IMR-90 (cell line): ENCODE results near the gene MAST3. TPM values are rescaled to one million over a fixed set of nuclear protein-coding genes. Genes with fewer than 3 reads are reported as not detected.

Source experiments
- ATAC-seq: fragments of 200-7000 bp; cut with Tn5 transposase; 2 replicates; pipeline ENCODE4 v1.9.1; 2020; ENCODE audit warnings: low read depth, mild to moderate bottlenecking, moderate library complexity
- BruUV-seq: library from RNA; stranded (reverse); fragments of 400-500 nt; replicated peaks from 2 replicates; lab custom pipeline; 2021; lab: Mats Ljungman, UMichigan
- CTCF ChIA-PET: fragments of 300-600 bp; formaldehyde crosslinking; extraction: SDS; loops from one replicate; lab custom pipeline; 2021; ENCODE audit warnings: antibody characterized with exemption; lab: Yijun Ruan, JAX
- POLR2A ChIA-PET: fragments of 300-600 bp; sonication (Branson Sonifier 250); formaldehyde crosslinking; loops from one replicate; lab custom pipeline; 2022; ENCODE audit warnings: antibody characterized with exemption; ENCODE audit not compliant: unreplicated experiment; lab: Charles Lee
- DNase-seq: peaks from one replicate; pipeline ENCODE4 v3.0.0; 2013
- H2AFZ ChIP-seq: replicated peaks from 2 replicates; pipeline ENCODE3; 2013; ENCODE audit warnings: low read length, mild to moderate bottlenecking; ENCODE audit not compliant: poor library complexity
- H2AK5ac ChIP-seq: 2 replicates; pipeline ENCODE4 v1.6.1; 2013; ENCODE audit warnings: low read depth, low read length, inconsistent platforms
- H2AK9ac ChIP-seq: replicated peaks from 2 replicates; pipeline ENCODE3; 2013; ENCODE audit warnings: mild to moderate bottlenecking, low read depth, low read length, moderate library complexity; ENCODE audit not compliant: poor library complexity
- H2BK120ac ChIP-seq: 2 replicates; pipeline ENCODE4 v1.6.1; 2013; ENCODE audit warnings: low read depth, low read length, inconsistent platforms
- H2BK15ac ChIP-seq: 3 replicates; pipeline ENCODE4 v1.6.1; 2013; ENCODE audit warnings: low read depth, low read length, inconsistent platforms
- H2BK20ac ChIP-seq: 2 replicates; pipeline ENCODE4 v1.6.1; 2013; ENCODE audit warnings: low read depth, mild to moderate bottlenecking, inconsistent platforms, low read length, moderate library complexity
- H2BK5ac ChIP-seq: 2 replicates; pipeline ENCODE4 v1.6.1; 2013; ENCODE audit warnings: mild to moderate bottlenecking, low read depth, low read length, inconsistent platforms; ENCODE audit not compliant: poor library complexity, severe bottlenecking
- H3K14ac ChIP-seq: replicated peaks from 2 replicates; pipeline ENCODE4 v1.6.1; 2013; ENCODE audit warnings: low read depth, low read length, inconsistent platforms
- H3K18ac ChIP-seq: 2 replicates; pipeline ENCODE4 v1.6.1; 2013; ENCODE audit warnings: low read depth, low read length, control low read depth
- H3K23ac ChIP-seq: 2 replicates; pipeline ENCODE4 v1.6.1; 2013; ENCODE audit warnings: low read depth, low read length, inconsistent platforms
- H3K27ac ChIP-seq: 2 replicates; pipeline ENCODE4 v1.5.1; 2013; ENCODE audit warnings: mild to moderate bottlenecking, control low read depth, low read length; ENCODE audit not compliant: insufficient read depth
- H3K27me3 ChIP-seq: 2 replicates; pipeline ENCODE4 v1.6.1; 2013; ENCODE audit warnings: low read length; ENCODE audit not compliant: control insufficient read depth, insufficient read depth
- H3K36me3 ChIP-seq: 2 replicates; pipeline ENCODE4 v1.6.1; 2013; ENCODE audit warnings: low read length, mixed read lengths; ENCODE audit not compliant: control insufficient read depth, insufficient read depth
- H3K4ac ChIP-seq: 2 replicates; pipeline ENCODE4 v1.6.1; 2013; ENCODE audit warnings: low read depth, low read length, inconsistent platforms
- H3K4me1 ChIP-seq: 2 replicates; pipeline ENCODE4 v1.6.1; 2013; ENCODE audit warnings: low read length, mixed read lengths; ENCODE audit not compliant: control insufficient read depth, insufficient read depth
- H3K4me2 ChIP-seq: 2 replicates; pipeline ENCODE4 v1.6.1; 2013; ENCODE audit warnings: low read depth, mild to moderate bottlenecking, control low read depth, low read length, moderate library complexity
- H3K4me3 ChIP-seq: 2 replicates; pipeline ENCODE4 v1.5.1; 2013; ENCODE audit warnings: low read depth, mild to moderate bottlenecking, control low read depth, low read length, moderate library complexity; ENCODE audit not compliant: insufficient read depth
- H3K56ac ChIP-seq: 2 replicates; pipeline ENCODE4 v1.6.1; 2013; ENCODE audit warnings: low read length, inconsistent platforms; ENCODE audit not compliant: insufficient read depth; ENCODE audit errors: extremely low read depth
- H3K79me1 ChIP-seq, 2 experiments: 2 replicates each; pipeline ENCODE4 v1.6.1; 2013; ENCODE audit warnings: low read length in 2 of 2, inconsistent platforms in 1 of 2, low read depth in 1 of 2
- H3K9ac ChIP-seq: 2 replicates; pipeline ENCODE4 v1.6.1; 2013; ENCODE audit warnings: low read depth, low read length, control low read depth
- H3K9me1 ChIP-seq: 2 replicates; pipeline ENCODE4 v1.6.1; 2013; ENCODE audit warnings: low read length, inconsistent platforms; ENCODE audit not compliant: insufficient read depth
- H3K9me3 ChIP-seq: 2 replicates; pipeline ENCODE4 v1.6.1; 2013; ENCODE audit warnings: low read length; ENCODE audit not compliant: control insufficient read depth, insufficient read depth
- H4K20me1 ChIP-seq: 2 replicates; pipeline ENCODE4 v1.6.1; 2013; ENCODE audit warnings: low read length, inconsistent platforms; ENCODE audit not compliant: insufficient read depth
- H4K5ac ChIP-seq: 2 replicates; pipeline ENCODE4 v1.6.1; 2013; ENCODE audit warnings: mild to moderate bottlenecking, low read depth, low read length, control low read depth
- H4K8ac ChIP-seq, 2 experiments: 2 replicates each; pipeline ENCODE4 v1.6.1; 2013; ENCODE audit warnings: low read depth in 2 of 2, low read length in 2 of 2, control low read depth in 1 of 2, inconsistent platforms in 1 of 2
- H4K91ac ChIP-seq: 2 replicates; pipeline ENCODE4 v1.6.1; 2013; ENCODE audit warnings: low read depth, low read length, inconsistent platforms; ENCODE audit not compliant: insufficient read depth
- BHLHE40 ChIP-seq: fragments of 150-350 bp; IDR thresholded peaks from 2 replicates; pipeline ENCODE4 v1.6.1; 2016; ENCODE audit warnings: mild to moderate bottlenecking, low read depth, low read length
- CEBPB ChIP-seq: IDR thresholded peaks from 2 replicates; pipeline ENCODE4 v1.6.1; 2012; ENCODE audit warnings: low read depth, low read length, improper control_type of control experiment
- CHD1 ChIP-seq: IDR thresholded peaks from 2 replicates; pipeline ENCODE4 v1.6.1; 2012; ENCODE audit warnings: low read depth, low read length, improper control_type of control experiment
- CTCF ChIP-seq: conservative IDR thresholded peaks from 2 replicates; pipeline ENCODE4 v1.5.1; 2012; ENCODE audit warnings: mild to moderate bottlenecking, low read depth, low read length, improper control_type of control experiment
- ELK1 ChIP-seq: fragments of 150-350 bp; IDR thresholded peaks from 2 replicates; pipeline ENCODE4 v1.6.1; 2016; ENCODE audit warnings: low read depth, mild to moderate bottlenecking, low read length, moderate library complexity, borderline replicate concordance
- FOS ChIP-seq: fragments of 150-350 bp; IDR thresholded peaks from 2 replicates; pipeline ENCODE4 v1.6.1; 2016; ENCODE audit warnings: low read depth, low read length
- MAFK ChIP-seq: IDR thresholded peaks from 2 replicates; pipeline ENCODE4 v1.6.1; 2012; ENCODE audit warnings: low read depth, low read length, improper control_type of control experiment
- MXI1 ChIP-seq: IDR thresholded peaks from 2 replicates; pipeline ENCODE4 v1.6.1; 2012; ENCODE audit warnings: low read depth, mild to moderate bottlenecking, low read length, moderate library complexity, borderline replicate concordance
- NFE2L2 ChIP-seq: fragments of 150-350 bp; IDR thresholded peaks from 2 replicates; pipeline ENCODE4 v1.6.1; 2016; ENCODE audit warnings: low read depth, mild to moderate bottlenecking, low read length
- POLR2A ChIP-seq: IDR thresholded peaks from 2 replicates; pipeline ENCODE4 v1.6.1; 2012; ENCODE audit warnings: mild to moderate bottlenecking, low read depth, low read length
- RCOR1 ChIP-seq: IDR thresholded peaks from 2 replicates; pipeline ENCODE4 v1.6.1; 2012; ENCODE audit warnings: mild to moderate bottlenecking, low read length, improper control_type of control experiment; ENCODE audit not compliant: insufficient replicate concordance
- SMC3 ChIP-seq: fragments of 150-350 bp; IDR thresholded peaks from 2 replicates; pipeline ENCODE4 v1.6.1; 2016; ENCODE audit warnings: low read depth, mild to moderate bottlenecking, antibody characterized with exemption, low read length, moderate library complexity
- USF2 ChIP-seq: fragments of 150-350 bp; IDR thresholded peaks from 2 replicates; pipeline ENCODE4 v1.6.1; 2017; ENCODE audit warnings: mild to moderate bottlenecking, antibody characterized with exemption, low read length, low read depth
- WGBS, 2 experiments: methylation state at CpG; one replicate each; pipeline versions ENCODE4 v1.1.5 to v1.1.7; 2013; ENCODE audit warnings: missing lambda C conversion rate in 2 of 2; ENCODE audit not compliant: insufficient read length in 1 of 2; ENCODE audit errors: extremely low coverage in 2 of 2; 5-methylcytosine and 5-hydroxymethylcytosine counted together
- dilution Hi-C: fragments of 300-500 bp; cut with HindIII; formaldehyde crosslinking; loops from one replicate; pipeline ENCODE4 v1.14.3; 2018; ENCODE audit warnings: low sequenced_read_pairs; ENCODE audit not compliant: unreplicated experiment
- in situ Hi-C: fragments of 300-500 bp; cut with MboI; formaldehyde crosslinking; loops from 3 replicates; pipeline ENCODE4 v1.14.3; 2019; ENCODE audit warnings: low sequenced_read_pairs, inconsistent platforms, mixed read lengths
- intact Hi-C: fragments of 100-400 bp; cut with micrococcal nuclease; formaldehyde crosslinking; loops from 2 replicates; pipeline ENCODE4 v1.10.0; 2022
- polyA plus RNA-seq, 3 experiments: library from polyadenylated mRNA; depleted of rRNA; stranded (reverse); fragments of >200 nt; gene quantifications; 2 replicates each; pipeline ENCODE4 v1.2.3, GENCODE V29; 2012; ENCODE audit warnings: low replicate concordance in 1 of 3
- total RNA-seq: library from RNA; depleted of rRNA; stranded (reverse); fragments of >200 nt; gene quantifications from 2 replicates; pipeline ENCODE4 v1.2.3, GENCODE V29; 2012

Gene MAST3
- total and polyA plus RNA-seq, 2 of the 4 experiments (the other 2 are of a cell fraction): 1.3 to 4.3 TPM

- Histone ChIP-seq H4K8ac (peak overlapping the region; percentile 55 to 90; a peak in 3 of 4 replicates), H4K91ac (peak overlapping the region; percentile 58; the same call in 1 of the 2 replicates), H3K27me3 (no peaks in the 10 kb centered on the region), H3K4me3 (no peak overlapping the region), H4K5ac (no peak overlapping the region; the same call in 1 of the 2 replicates), H3K27ac (peak overlapping the region; percentile 88; the same call in 1 of the 2 replicates), H3K9ac (0 out of 2 replicates have a peak overlapping the region, but pooled peaks have one; percentile 60), H2BK15ac (0 out of 3 replicates have a peak overlapping the region, but pooled peaks have one; percentile 34), H3K23ac (0 out of 2 replicates have a peak overlapping the region, but pooled peaks have one; percentile 79), H3K9me1 (peaks cover 9% of the 10 kb centered on the region), H3K36me3 (peaks cover 10% of the 10 kb centered on the region; the same call in 1 of the 2 replicates), H3K14ac (no peak overlapping the region), H3K18ac (no peak overlapping the region), H3K79me1 (peaks cover 10 to 27% of the 10 kb centered on the region in 2 experiments; a peak in 3 of 4 replicates), H3K4me2 (no peak overlapping the region), H3K4me1 (peaks cover 10% of the 10 kb centered on the region), H3K4ac (peak overlapping the region; percentile 85), H3K9me3 (no peaks in the 10 kb centered on the region), H2AK5ac (peak overlapping the region; percentile 67), H3K56ac (no peak overlapping the region), H2BK20ac (no peak overlapping the region), H2BK5ac (no peak overlapping the region), H2AFZ (peak overlapping the region; percentile 77), H2BK120ac (no peak overlapping the region), H2AK9ac (peak overlapping the region; percentile 87), H4K20me1 (peaks cover 18% of the 10 kb centered on the region)
- in situ Hi-C loops: no loop called here
- BruUV-seq: no TSS peak
- intact Hi-C loops: loop anchor here (5.0 to 10.0 kb wide), 2 partner anchors 39 to 146 kb away; partner anchors contain the start of gene ARRDC2
- CTCF ChIA-PET: interaction anchor here (0.6 to 1.4 kb wide), 3 partner anchors 20 to 38 kb away, joined by 3 to 5 read pairs (median 4); no protein-coding TSS in a partner anchor
- ATAC-seq: no peak
- 74% methylated on average over 3 of the region's 18 CpGs; no CpG with 5 or more reads in 1 of the 2 experiments for WGBS, 2 experiments
- no peak for DNase-seq
- dilution Hi-C loops: no loop called here
- POLR2A ChIA-PET: no interaction called here
- no peak for TF ChIP-seq NFE2L2
- TF ChIP-seq SMC3: no peak
- TF ChIP-seq BHLHE40: no peak
- TF ChIP-seq RCOR1: no peak
- no peak for TF ChIP-seq MXI1
- TF ChIP-seq CHD1: no peak
- no peak for TF ChIP-seq ELK1
- TF ChIP-seq POLR2A: no peak
- no peak for TF ChIP-seq FOS
- no peak for TF ChIP-seq CEBPB
- TF ChIP-seq USF2: no peak
- no peak for TF ChIP-seq MAFK
- TF ChIP-seq CTCF: no peak
Measured at GRCh38 chr19:18150776-18151624, 53.4 kb downstream of the MAST3 start.
